Cardiac muscle cell (in vitro differentiated cells and primary cell): ENCODE data around the gene NRG3. TPM values are rescaled to one million over a fixed set of nuclear protein-coding genes. Genes with fewer than 3 reads are reported as not detected.

Experiments
- DNase-seq, 2 donors: peaks; one replicate each; pipeline versions ENCODE4 v3.0.0 to v3.0.0-alpha.2; 2010 to 2017; ENCODE audit warnings: low read depth in 1 of 2, low spot score in 1 of 2
- H3K27ac ChIP-seq: fragments of 200-600 bp; sonication (generic); 2 replicates; pipeline ENCODE4 v1.5.1; 2016
- H3K27me3 ChIP-seq: fragments of 200-600 bp; sonication (generic); 2 replicates; pipeline ENCODE4 v1.6.0; 2016; ENCODE audit warnings: control low read depth
- H3K36me3 ChIP-seq: fragments of 200-600 bp; sonication (generic); 2 replicates; pipeline ENCODE4 v1.5.1; 2016; ENCODE audit warnings: control low read depth
- H3K4me1 ChIP-seq: fragments of 200-600 bp; sonication (generic); 2 replicates; pipeline ENCODE4 v1.8.1; 2017; ENCODE audit warnings: low read depth, mild to moderate bottlenecking, mixed run types
- H3K4me3 ChIP-seq: fragments of 200-600 bp; sonication (generic); 2 replicates; pipeline ENCODE4 v1.5.1; 2016; ENCODE audit warnings: mild to moderate bottlenecking
- H3K9me3 ChIP-seq: fragments of 200-600 bp; sonication (generic); 2 replicates; pipeline ENCODE4 v1.5.1; 2017; ENCODE audit warnings: low read depth, mild to moderate bottlenecking, control low read depth
- polyA plus RNA-seq: library from polyadenylated mRNA; unstranded; fragments of >200 nt; fragmentation: Nextera tagmentation; extraction: Ambion mirVana; gene quantifications from 2 replicates; pipeline ENCODE4 v1.2.1, GENCODE V29; 2016
- total RNA-seq: library from RNA; depleted of rRNA; stranded (reverse); fragments of >200 nt; gene quantifications from 2 replicates; pipeline ENCODE4 v1.2.3, GENCODE V29; 2016
- TF ChIP-seq, protein P1 (sequence below): IDR thresholded peaks from 2 replicates; pipeline ENCODE4 v1.5.1; 2012; ENCODE audit warnings: low read depth, mild to moderate bottlenecking, low read length

Gene NRG3
- total and polyA plus RNA-seq, 2 experiments from 2014 or later: 0.48 to 0.55 TPM

- H3K27me3 ChIP-seq: no peaks in the 10 kb centered on the region
- H3K9me3 ChIP-seq: no peaks in the 10 kb centered on the region
- H3K36me3 ChIP-seq: no peaks in the 10 kb centered on the region
- H3K4me3 ChIP-seq: no peak overlapping the region
- H3K4me1 ChIP-seq: peaks cover 5% of the 10 kb centered on the region
- TF ChIP-seq, protein P1, sequence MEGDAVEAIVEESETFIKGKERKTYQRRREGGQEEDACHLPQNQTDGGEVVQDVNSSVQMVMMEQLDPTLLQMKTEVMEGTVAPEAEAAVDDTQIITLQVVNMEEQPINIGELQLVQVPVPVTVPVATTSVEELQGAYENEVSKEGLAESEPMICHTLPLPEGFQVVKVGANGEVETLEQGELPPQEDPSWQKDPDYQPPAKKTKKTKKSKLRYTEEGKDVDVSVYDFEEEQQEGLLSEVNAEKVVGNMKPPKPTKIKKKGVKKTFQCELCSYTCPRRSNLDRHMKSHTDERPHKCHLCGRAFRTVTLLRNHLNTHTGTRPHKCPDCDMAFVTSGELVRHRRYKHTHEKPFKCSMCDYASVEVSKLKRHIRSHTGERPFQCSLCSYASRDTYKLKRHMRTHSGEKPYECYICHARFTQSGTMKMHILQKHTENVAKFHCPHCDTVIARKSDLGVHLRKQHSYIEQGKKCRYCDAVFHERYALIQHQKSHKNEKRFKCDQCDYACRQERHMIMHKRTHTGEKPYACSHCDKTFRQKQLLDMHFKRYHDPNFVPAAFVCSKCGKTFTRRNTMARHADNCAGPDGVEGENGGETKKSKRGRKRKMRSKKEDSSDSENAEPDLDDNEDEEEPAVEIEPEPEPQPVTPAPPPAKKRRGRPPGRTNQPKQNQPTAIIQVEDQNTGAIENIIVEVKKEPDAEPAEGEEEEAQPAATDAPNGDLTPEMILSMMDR: no peak
- H3K27ac ChIP-seq: no peak overlapping the region
- DNase-seq: no peak
Measured at GRCh38 chr10:82402906-82403401, 528.0 kb downstream of the NRG3 start.

GRCh38 chr10:82409671-82410070 is 534.7 kb downstream of the NRG3 start:
- TF ChIP-seq, protein P1: no peak
- Histone ChIP-seq H3K27ac (no peak overlapping the region), H3K4me3 (no peak overlapping the region), H3K27me3 (no peaks in the 10 kb centered on the region), H3K36me3 (no peaks in the 10 kb centered on the region), H3K4me1 (no peaks in the 10 kb centered on the region), H3K9me3 (no peaks in the 10 kb centered on the region)
- no peak for DNase-seq

DNA sequence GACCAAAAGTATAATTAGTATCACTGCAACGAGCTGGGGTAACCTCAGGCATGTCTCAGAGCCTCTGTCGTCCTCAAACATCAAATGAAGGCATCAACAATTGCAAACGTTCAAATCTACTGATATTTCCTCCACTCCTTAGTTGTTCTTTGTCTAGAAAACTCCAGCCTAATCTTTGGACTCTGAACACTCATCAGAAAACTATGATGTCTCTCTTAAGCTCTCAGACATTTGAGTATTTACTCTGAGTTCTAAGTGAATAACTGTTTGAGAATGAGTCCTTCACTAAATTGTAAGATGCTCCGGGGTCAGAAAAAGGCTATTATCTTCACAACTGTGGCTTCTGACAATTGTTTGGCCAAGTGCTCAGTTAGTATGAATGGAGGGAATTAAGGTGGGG is 536.4 kb downstream of the NRG3 start:
- TF ChIP-seq, protein P1: no peak
- H3K9me3 ChIP-seq: no peaks in the 10 kb centered on the region
- H3K4me3 ChIP-seq: no peak overlapping the region
- H3K27me3 ChIP-seq: no peaks in the 10 kb centered on the region
- H3K27ac ChIP-seq: no peak overlapping the region
- no peaks in the 10 kb centered on the region for H3K4me1 ChIP-seq
- no peaks in the 10 kb centered on the region for H3K36me3 ChIP-seq
- no peak for DNase-seq

- no peak overlapping the region for H3K27ac ChIP-seq
- H3K9me3 ChIP-seq: no peaks in the 10 kb centered on the region
- no peaks in the 10 kb centered on the region for H3K36me3 ChIP-seq
- no peak overlapping the region for H3K4me3 ChIP-seq
- TF ChIP-seq, protein P1: no peak
- no peak for DNase-seq
- H3K27me3 ChIP-seq: no peaks in the 10 kb centered on the region
- no peaks in the 10 kb centered on the region for H3K4me1 ChIP-seq
Measured at GRCh38 chr10:82420001-82420400, 545.0 kb downstream of the NRG3 start.

GRCh38 chr10:82429302-82429701 is 554.3 kb downstream of the NRG3 start:
- H3K4me1 ChIP-seq: no peaks in the 10 kb centered on the region
- H3K9me3 ChIP-seq: no peaks in the 10 kb centered on the region
- TF ChIP-seq, protein P1: no peak
- no peak overlapping the region for H3K27ac ChIP-seq
- H3K36me3 ChIP-seq: no peaks in the 10 kb centered on the region
- no peak overlapping the region for H3K4me3 ChIP-seq
- no peak for DNase-seq
- H3K27me3 ChIP-seq: no peaks in the 10 kb centered on the region

- DNase-seq: no peak
- Histone ChIP-seq H3K27ac (no peak overlapping the region), H3K9me3 (no peaks in the 10 kb centered on the region), H3K27me3 (no peaks in the 10 kb centered on the region), H3K36me3 (no peaks in the 10 kb centered on the region), H3K4me3 (no peak overlapping the region), H3K4me1 (no peaks in the 10 kb centered on the region)
- TF ChIP-seq, protein P1: no peak
Measured at GRCh38 chr10:82438277-82438676, 563.3 kb downstream of the NRG3 start.
